HFF-Myc (cell line): ENCODE data around the gene IFI16.
"Not testable (repeated sequence)": the region's sequence is repeated elsewhere in the genome, so short reads cannot be mapped to it uniquely, and the experiment has no call there.

Experiments used
- DNase-seq: peaks from one replicate; pipeline ENCODE4 v3.0.0-alpha.2; 2011; ENCODE audit warnings: low read depth; ENCODE audit errors: extremely low read depth
- H3K4me3 ChIP-seq: replicated peaks from 2 replicates; pipeline ENCODE4 v1.5.1; 2011; ENCODE audit warnings: low read depth, mild to moderate bottlenecking, control low read depth, low read length
- TF ChIP-seq, protein P1 (sequence below): IDR thresholded peaks from 2 replicates; pipeline ENCODE4 v1.5.1; 2012; ENCODE audit warnings: mild to moderate bottlenecking, low read depth, low read length, control low read depth; ENCODE audit errors: missing control alignments

IFI16 gene

DNA sequence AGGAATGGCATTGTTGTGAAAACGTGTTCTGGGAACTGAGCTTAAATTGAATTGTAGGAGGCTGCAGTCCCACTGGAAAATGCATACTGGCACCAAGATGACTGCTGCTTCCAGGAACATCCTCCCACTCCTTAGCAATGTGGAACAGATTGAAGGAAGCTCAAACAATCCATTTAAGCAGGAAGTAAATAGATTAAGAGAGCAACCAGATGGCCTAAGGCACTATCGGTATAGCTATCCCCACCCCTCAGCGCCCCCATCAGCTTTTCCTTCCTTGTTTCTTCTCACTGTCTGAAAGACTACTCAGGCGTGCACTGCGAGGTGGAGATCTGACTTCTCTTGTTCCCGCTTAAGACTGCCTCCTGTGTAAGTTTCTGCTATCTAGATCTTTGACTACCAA is 4.0 kb upstream of the IFI16 start:
- no peak for DNase-seq
- TF ChIP-seq, protein P1, sequence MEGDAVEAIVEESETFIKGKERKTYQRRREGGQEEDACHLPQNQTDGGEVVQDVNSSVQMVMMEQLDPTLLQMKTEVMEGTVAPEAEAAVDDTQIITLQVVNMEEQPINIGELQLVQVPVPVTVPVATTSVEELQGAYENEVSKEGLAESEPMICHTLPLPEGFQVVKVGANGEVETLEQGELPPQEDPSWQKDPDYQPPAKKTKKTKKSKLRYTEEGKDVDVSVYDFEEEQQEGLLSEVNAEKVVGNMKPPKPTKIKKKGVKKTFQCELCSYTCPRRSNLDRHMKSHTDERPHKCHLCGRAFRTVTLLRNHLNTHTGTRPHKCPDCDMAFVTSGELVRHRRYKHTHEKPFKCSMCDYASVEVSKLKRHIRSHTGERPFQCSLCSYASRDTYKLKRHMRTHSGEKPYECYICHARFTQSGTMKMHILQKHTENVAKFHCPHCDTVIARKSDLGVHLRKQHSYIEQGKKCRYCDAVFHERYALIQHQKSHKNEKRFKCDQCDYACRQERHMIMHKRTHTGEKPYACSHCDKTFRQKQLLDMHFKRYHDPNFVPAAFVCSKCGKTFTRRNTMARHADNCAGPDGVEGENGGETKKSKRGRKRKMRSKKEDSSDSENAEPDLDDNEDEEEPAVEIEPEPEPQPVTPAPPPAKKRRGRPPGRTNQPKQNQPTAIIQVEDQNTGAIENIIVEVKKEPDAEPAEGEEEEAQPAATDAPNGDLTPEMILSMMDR, result no peak
- H3K4me3 ChIP-seq, result no peak overlapping the region

- not testable (repeated sequence) for H3K4me3 ChIP-seq, DNase-seq
Measured at GRCh38 chr1:159006210-159006807, 3.4 kb upstream of the IFI16 start.

DNA sequence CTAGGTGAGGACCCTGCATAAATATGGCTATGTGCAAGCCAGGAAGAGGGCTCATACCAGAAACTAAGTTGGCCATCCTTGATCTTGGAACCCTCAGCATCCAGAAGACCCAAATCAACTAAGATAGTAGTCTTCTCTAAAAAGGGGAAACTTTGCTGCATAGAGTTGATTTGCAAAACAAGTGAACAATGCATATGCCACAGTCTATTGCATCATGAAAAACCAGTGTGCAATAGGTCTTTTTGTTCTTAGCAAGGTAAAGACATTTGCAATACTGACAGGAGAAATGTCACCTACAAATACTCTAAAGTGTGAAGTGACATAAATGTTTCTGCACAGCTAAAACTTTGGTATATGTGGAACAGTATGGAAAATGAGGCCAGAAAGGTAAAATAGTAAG is 2.0 kb upstream of the IFI16 start:
- no peak overlapping the region for H3K4me3 ChIP-seq
- TF ChIP-seq, protein P1, result no peak
- no peak for DNase-seq

DNA sequence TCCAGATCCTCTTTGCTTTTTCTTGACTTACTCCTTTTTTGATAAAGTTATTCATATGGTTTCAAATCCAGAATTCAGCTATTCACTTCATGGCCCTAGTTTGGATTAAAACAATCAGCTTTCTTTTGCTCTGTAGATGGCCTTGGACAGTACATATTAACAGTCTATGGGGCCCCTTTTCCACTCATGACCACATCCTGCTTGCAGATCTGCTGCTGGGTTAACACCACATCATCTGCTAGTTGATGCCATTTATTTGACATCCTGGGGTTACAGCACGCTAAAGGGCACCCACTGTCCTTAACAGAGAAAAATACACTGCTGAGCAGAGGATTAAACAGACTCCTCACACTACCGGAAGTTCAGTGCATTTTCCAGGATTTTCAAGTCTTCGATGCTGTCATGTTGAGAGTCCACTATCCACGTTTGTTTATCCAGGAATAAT is 941 bp upstream of the IFI16 start:
- no peak for DNase-seq
- no peak overlapping the region for H3K4me3 ChIP-seq
- TF ChIP-seq, protein P1, result no peak

DNA sequence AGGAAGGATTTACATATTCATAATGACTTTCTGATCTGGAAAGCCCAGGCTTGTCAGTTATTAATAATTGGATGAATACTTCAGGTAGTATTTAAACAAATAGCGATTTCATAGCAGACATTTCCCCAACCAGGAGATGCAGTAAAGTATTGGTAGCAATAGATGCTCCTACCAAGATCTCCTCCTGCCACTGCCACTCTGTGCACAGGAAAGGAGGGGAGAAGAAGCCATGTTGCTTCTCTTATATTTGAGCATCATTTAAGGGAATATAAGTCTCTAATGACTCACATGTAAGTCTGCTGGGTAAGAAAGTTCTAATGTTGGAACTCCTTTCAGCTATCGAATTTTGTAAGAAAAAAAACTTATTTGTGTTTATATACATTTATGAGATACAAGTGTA is 420 bp upstream of the IFI16 start:
- no peak for DNase-seq
- peak overlapping the region; percentile 66 for H3K4me3 ChIP-seq
- TF ChIP-seq, protein P1, result no peak

DNA sequence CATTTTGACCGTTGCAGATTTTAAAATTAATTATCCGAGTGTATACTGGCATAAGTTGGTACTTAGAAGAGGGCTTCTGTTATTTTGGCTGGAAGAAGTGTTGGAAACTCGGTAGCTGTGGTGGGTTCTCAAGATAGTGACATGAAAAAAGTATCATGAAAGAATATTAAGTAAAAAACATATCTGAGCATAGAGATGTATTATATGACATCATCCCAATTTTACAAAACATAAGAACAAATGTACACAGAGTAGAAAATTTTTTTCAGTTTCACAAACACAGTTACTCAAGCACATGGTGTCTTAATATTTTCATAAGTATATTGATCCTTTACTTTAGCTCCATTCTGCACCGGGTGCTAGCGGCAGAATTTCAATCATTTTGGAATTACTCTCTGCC is 684 bp downstream of the IFI16 start:
- peak overlapping the region; percentile 66 for H3K4me3 ChIP-seq
- TF ChIP-seq, protein P1, result no peak
- DNase-seq, result no peak

- peak overlapping the region; percentile 66 for H3K4me3 ChIP-seq
- not testable (repeated sequence) for DNase-seq
Measured at GRCh38 chr1:159011001-159011400, 1.3 kb downstream of the IFI16 start.

- no peak for DNase-seq
- H3K4me3 ChIP-seq, result peak overlapping the region; percentile 66
Measured at GRCh38 chr1:159011751-159012150, 2.0 kb downstream of the IFI16 start.

More at GRCh38 chr1:159011751-159012150, 2.0 kb downstream of the IFI16 start:
- TF ChIP-seq, protein P1, result no peak
